ENCODE results near the gene VAMP3. TPM values are rescaled to one million over a fixed set of nuclear protein-coding genes. Genes with fewer than 3 reads are reported as not detected.

VAMP3 gene
- total and polyA plus RNA-seq, 9 of the 15 experiments (the other 6 are each of a cell fraction or from before 2014, with no cell fraction given), result 27.1 to 71.3 (median 47.5) TPM

DNA sequence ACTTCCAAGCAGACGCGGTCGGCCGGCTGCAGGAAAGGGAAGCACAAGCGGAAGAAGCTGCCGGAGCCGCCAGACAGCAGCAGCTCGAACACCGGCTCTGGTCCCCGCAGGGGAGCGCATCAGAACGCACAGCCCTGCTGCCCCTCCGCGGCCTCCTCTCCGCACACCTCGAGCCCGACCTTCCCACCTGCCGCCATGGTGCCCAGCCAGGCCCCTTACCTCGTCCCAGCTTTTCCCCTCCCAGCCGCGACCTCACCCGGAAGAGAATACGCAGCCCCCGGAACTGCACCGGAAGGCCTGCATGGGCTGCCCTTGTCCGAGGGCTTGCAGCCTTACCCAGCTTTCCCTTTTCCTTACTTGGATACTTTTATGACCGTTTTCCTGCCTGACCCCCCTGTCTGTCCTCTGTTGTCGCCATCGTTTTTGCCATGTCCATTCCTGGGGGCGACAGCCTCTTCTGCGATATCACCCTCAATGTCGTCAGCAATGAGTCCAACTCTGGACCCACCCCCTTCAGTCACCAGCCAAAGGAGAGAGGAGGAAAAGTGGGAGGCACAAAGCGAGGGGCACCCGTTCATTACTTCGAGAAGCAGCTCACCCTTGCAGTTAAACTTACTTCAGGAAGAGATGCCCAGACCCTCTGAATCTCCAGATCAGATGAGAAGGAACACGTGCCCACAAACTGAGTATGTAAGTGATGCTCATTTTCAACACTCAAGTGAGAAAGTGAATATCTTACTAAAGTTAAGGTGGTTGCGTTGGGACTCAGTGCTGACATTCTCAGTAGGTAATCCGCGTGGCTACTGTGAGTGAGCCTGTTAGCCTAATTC lies 56.2 kb downstream of the VAMP3 start (continued):
- TF ChIP-seq ZNF592 (IDR thresholded peaks at IDR 0.05), result peak; percentile 62; the same call in 1 of the 2 replicates
- TF ChIP-seq E2F4 (CRISPR knock-in tag; IDR thresholded peaks at IDR 0.05; ENCODE audit: low read depth), result no peak
- no peak for TF ChIP-seq TSC22D4 (tag; IDR thresholded peaks at IDR 0.05)
- no peak for TF ChIP-seq ZNF764 (CRISPR knock-in tag; IDR thresholded peaks at IDR 0.05; ENCODE audit: low read depth)
- TF ChIP-seq MCM3 (IDR thresholded peaks at IDR 0.05), result no peak
- 0 out of 4 replicates have a peak, but pooled peaks of 1 of the 2 experiments have one; percentile 7 for TF ChIP-seq FOXA3 (CRISPR knock-in tag; conservative IDR thresholded peaks at IDR 0.05 in 1 of 2, IDR thresholded peaks at IDR 0.05 in 1 of 2)
- TF ChIP-seq NCOA2 (IDR thresholded peaks at IDR 0.05; ENCODE audit: partially characterized antibody in 2 of 2), result no peak
- TF ChIP-seq LCOR (CRISPR knock-in tag; IDR thresholded peaks at IDR 0.05), result 0 out of 2 replicates have a peak, but pooled peaks have one; percentile 31
- TF ChIP-seq, protein P1, sequence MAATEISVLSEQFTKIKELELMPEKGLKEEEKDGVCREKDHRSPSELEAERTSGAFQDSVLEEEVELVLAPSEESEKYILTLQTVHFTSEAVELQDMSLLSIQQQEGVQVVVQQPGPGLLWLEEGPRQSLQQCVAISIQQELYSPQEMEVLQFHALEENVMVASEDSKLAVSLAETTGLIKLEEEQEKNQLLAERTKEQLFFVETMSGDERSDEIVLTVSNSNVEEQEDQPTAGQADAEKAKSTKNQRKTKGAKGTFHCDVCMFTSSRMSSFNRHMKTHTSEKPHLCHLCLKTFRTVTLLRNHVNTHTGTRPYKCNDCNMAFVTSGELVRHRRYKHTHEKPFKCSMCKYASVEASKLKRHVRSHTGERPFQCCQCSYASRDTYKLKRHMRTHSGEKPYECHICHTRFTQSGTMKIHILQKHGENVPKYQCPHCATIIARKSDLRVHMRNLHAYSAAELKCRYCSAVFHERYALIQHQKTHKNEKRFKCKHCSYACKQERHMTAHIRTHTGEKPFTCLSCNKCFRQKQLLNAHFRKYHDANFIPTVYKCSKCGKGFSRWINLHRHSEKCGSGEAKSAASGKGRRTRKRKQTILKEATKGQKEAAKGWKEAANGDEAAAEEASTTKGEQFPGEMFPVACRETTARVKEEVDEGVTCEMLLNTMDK (IDR thresholded peaks at IDR 0.05; ENCODE audit: borderline replicate concordance, insufficient read depth, low read depth, low read length, poor library complexity, severe bottlenecking), result no peak
- TF ChIP-seq L3MBTL2 (IDR thresholded peaks at IDR 0.05), result peak; percentile 68
- peak; percentile 66; the same call in 1 of the 2 replicates for TF ChIP-seq CXXC5 (CRISPR knock-in tag; IDR thresholded peaks at IDR 0.05)
- TF ChIP-seq RHOXF2B (CRISPR knock-in tag; conservative IDR thresholded peaks at IDR 0.05), result no peak
- TF ChIP-seq POLR3G (IDR thresholded peaks at IDR 0.05; ENCODE audit: extremely low read depth, insufficient read length, insufficient replicate concordance), result no peak
- no peak for TF ChIP-seq KLF10 (CRISPR knock-in tag; IDR thresholded peaks at IDR 0.05)
- no peak for TF ChIP-seq ZSCAN32 (CRISPR knock-in tag; IDR thresholded peaks at IDR 0.05)
- TF ChIP-seq RBM22 (IDR thresholded peaks at IDR 0.05; ENCODE audit: low read depth, low read length, poor library complexity, severe bottlenecking), result no peak
- peak; percentile 57; the same call in 1 of the 2 replicates for TF ChIP-seq BCL6 (CRISPR knock-in tag; IDR thresholded peaks at IDR 0.05)
- no peak for TF ChIP-seq SMARCA5 (IDR thresholded peaks at IDR 0.05)
- TF ChIP-seq BDP1 (IDR thresholded peaks at IDR 0.05; ENCODE audit: insufficient read depth, insufficient read length), result no peak
- TF ChIP-seq PRMT5 (CRISPR knock-in tag; IDR thresholded peaks at IDR 0.05), result no peak
- TF ChIP-seq XRCC4 (IDR thresholded peaks at IDR 0.05; ENCODE audit: extremely low read depth, insufficient read depth, insufficient read length), result no peak
